Hepatocyte (in vitro differentiated cells): Measurements from ENCODE around the gene SLC17A2. TPM values are rescaled to one million over a fixed set of nuclear protein-coding genes. Genes with fewer than 3 reads are reported as not detected.

Source experiments
- DNase-seq: peaks from one replicate; pipeline ENCODE4 v3.0.0-alpha.2; 2016; ENCODE audit warnings: low spot score
- H2AFZ ChIP-seq: fragments of 200-600 bp; sonication (generic); 2 replicates; pipeline ENCODE4 v1.6.0; 2016; ENCODE audit warnings: antibody characterized with exemption, mild to moderate bottlenecking
- H3K27ac ChIP-seq: fragments of 200-600 bp; sonication (generic); 2 replicates; pipeline ENCODE4 v1.5.1; 2016; ENCODE audit warnings: mild to moderate bottlenecking
- H3K27me3 ChIP-seq: fragments of 200-600 bp; sonication (generic); 2 replicates; pipeline ENCODE4 v1.6.1; 2016
- H3K36me3 ChIP-seq: fragments of 200-600 bp; sonication (generic); replicated peaks from 2 replicates; pipeline ENCODE4 v1.5.1; 2016; ENCODE audit warnings: low read depth; ENCODE audit not compliant: insufficient read depth
- H3K4me1 ChIP-seq: fragments of 200-600 bp; sonication (generic); 2 replicates; pipeline ENCODE4 v1.5.1; 2016; ENCODE audit warnings: mild to moderate bottlenecking, moderate library complexity; ENCODE audit not compliant: insufficient read depth
- H3K4me2 ChIP-seq: fragments of 200-600 bp; sonication (generic); 2 replicates; pipeline ENCODE4 v1.6.0; 2016
- H3K4me3 ChIP-seq: fragments of 200-600 bp; sonication (generic); 2 replicates; pipeline ENCODE4 v1.5.1; 2016; ENCODE audit warnings: mild to moderate bottlenecking
- H3K79me2 ChIP-seq: fragments of 200-600 bp; sonication (generic); 2 replicates; pipeline ENCODE4 v1.6.0; 2017; ENCODE audit warnings: mild to moderate bottlenecking
- H3K9me2 ChIP-seq: fragments of 200-600 bp; sonication (generic); replicated peaks from 2 replicates; pipeline ENCODE4 v1.6.0; 2017; ENCODE audit warnings: mild to moderate bottlenecking; ENCODE audit not compliant: insufficient read depth
- H3K9me3 ChIP-seq: fragments of 200-600 bp; sonication (generic); 2 replicates; pipeline ENCODE4 v1.5.1; 2016; ENCODE audit warnings: low read depth, mild to moderate bottlenecking
- H4K20me1 ChIP-seq: fragments of 200-600 bp; sonication (generic); 2 replicates; pipeline ENCODE4 v1.6.0; 2016; ENCODE audit warnings: mild to moderate bottlenecking; ENCODE audit not compliant: insufficient read depth, poor library complexity, severe bottlenecking
- EZH2 ChIP-seq: fragments of 200-600 bp; sonication (generic); IDR thresholded peaks from 2 replicates; pipeline ENCODE4 v1.6.1; 2016; ENCODE audit warnings: antibody characterized with exemption, mild to moderate bottlenecking, borderline replicate concordance
- EZH2phosphoT487 ChIP-seq: fragments of 200-600 bp; sonication (generic); IDR thresholded peaks from one replicate; pipeline ENCODE4 v1.6.1; 2018; ENCODE audit warnings: antibody characterized with exemption, mild to moderate bottlenecking, low read depth, moderate library complexity; ENCODE audit not compliant: unreplicated experiment, severe bottlenecking
- WGBS: methylation state at CpG from one replicate; pipeline ENCODE4 v1.1.6; 2016; ENCODE audit warnings: low lambda C conversion rate; ENCODE audit errors: missing lambda C conversion rate; 5-methylcytosine and 5-hydroxymethylcytosine counted together
- polyA plus RNA-seq: library from polyadenylated mRNA; unstranded; fragments of >200 nt; fragmentation: Nextera tagmentation; extraction: Ambion mirVana; gene quantifications from 2 replicates; pipeline ENCODE4 v1.2.1, GENCODE V29; 2016
- total RNA-seq: library from RNA; depleted of rRNA; stranded (reverse); fragments of >200 nt; gene quantifications from 2 replicates; pipeline ENCODE4 v1.2.3, GENCODE V29; 2014
- TF ChIP-seq, protein P1 (sequence below): fragments of 200-600 bp; sonication (generic); IDR thresholded peaks from 2 replicates; pipeline ENCODE4 v1.5.1; 2016; ENCODE audit warnings: antibody characterized with exemption, mild to moderate bottlenecking; ENCODE audit not compliant: poor library complexity

The SLC17A2 gene
- total and polyA plus RNA-seq, 2 experiments from 2014 or later: 2.8 to 6.4 TPM

DNA sequence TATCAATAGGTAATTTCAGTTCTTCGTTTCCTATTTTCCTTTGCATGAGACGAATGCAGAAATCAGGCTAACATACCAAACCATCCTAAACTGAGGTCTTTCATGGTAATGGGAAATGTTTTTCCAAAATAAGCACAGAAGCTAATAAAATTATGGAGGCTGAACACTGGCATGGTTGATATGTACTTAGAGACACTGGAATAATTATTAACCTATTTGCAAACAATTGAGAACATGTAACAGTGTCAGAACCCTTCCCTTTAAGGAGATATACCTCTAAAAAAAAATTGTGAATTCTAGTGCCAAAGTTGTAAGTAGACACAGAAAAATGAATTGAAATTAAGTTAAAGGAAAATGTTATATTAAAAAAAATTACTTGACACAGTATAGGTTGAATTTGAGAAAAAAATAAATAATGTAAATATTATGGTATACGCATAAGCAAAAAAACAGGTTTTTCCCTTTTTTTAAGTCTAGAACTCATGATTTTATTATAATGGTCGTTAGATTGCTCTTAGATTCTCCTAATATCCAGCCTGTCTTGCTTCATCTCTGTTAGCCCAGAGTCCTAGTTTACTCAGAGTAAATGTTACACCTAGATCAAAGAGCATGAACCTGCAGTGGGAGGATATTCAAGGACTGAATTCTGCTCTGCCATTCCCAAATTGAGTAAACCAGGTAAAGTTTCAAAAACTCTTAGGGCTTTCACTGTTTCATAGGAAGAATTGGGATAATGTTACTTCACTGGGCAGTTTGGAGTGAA, 1.7 kb downstream of the SLC17A2 start:
- no peak overlapping the region for H2AFZ ChIP-seq
- H3K4me1 ChIP-seq: peaks cover 12% of the 10 kb centered on the region
- 73% methylated on average over 4 of the region's 4 CpGs for WGBS
- no peaks in the 10 kb centered on the region for H3K79me2 ChIP-seq
- no peaks in the 10 kb centered on the region for H3K36me3 ChIP-seq
- H3K27ac ChIP-seq: peak overlapping the region; percentile 3
- H4K20me1 ChIP-seq: no peaks in the 10 kb centered on the region
- peak overlapping the region; percentile 11 for H3K4me2 ChIP-seq
- no peaks in the 10 kb centered on the region for H3K9me2 ChIP-seq
- DNase-seq: no peak
- TF ChIP-seq EZH2 (no peak), EZH2phosphoT487 (no peak)
- TF ChIP-seq, protein P1, sequence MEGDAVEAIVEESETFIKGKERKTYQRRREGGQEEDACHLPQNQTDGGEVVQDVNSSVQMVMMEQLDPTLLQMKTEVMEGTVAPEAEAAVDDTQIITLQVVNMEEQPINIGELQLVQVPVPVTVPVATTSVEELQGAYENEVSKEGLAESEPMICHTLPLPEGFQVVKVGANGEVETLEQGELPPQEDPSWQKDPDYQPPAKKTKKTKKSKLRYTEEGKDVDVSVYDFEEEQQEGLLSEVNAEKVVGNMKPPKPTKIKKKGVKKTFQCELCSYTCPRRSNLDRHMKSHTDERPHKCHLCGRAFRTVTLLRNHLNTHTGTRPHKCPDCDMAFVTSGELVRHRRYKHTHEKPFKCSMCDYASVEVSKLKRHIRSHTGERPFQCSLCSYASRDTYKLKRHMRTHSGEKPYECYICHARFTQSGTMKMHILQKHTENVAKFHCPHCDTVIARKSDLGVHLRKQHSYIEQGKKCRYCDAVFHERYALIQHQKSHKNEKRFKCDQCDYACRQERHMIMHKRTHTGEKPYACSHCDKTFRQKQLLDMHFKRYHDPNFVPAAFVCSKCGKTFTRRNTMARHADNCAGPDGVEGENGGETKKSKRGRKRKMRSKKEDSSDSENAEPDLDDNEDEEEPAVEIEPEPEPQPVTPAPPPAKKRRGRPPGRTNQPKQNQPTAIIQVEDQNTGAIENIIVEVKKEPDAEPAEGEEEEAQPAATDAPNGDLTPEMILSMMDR: no peak
- no peaks in the 10 kb centered on the region for H3K27me3 ChIP-seq
- H3K9me3 ChIP-seq: no peaks in the 10 kb centered on the region
- no peak overlapping the region for H3K4me3 ChIP-seq

DNA sequence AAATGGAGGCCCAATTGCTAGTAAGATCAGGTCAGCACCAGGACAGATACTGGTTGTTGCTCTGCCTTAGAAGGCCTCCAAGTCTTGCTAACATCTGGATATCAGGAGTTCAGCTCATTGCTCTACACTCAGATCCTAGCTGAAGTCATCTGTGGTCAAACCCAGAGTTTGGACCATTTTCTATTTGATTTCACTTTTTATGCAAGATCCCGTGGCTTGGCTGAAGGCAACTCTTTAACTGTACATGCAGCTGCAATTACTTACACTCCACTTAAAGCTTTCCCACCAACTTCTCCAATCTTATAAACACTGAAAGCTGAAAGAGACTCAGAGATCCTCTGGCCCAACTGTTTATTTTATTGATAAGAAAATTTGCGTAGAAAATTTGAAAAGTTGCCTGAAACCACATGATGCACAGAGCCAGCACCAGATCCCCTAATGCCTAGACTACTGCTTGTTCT, 2.7 kb downstream of the SLC17A2 start:
- Histone ChIP-seq H4K20me1 (no peaks in the 10 kb centered on the region), H3K4me2 (peak overlapping the region; percentile 11), H3K36me3 (no peaks in the 10 kb centered on the region), H3K4me3 (no peak overlapping the region), H3K9me2 (no peaks in the 10 kb centered on the region), H3K27ac (no peak overlapping the region), H3K27me3 (no peaks in the 10 kb centered on the region), H3K4me1 (peaks cover 12% of the 10 kb centered on the region), H2AFZ (no peak overlapping the region), H3K9me3 (no peaks in the 10 kb centered on the region), H3K79me2 (no peaks in the 10 kb centered on the region)
- DNase-seq: no peak
- TF ChIP-seq, protein P1: no peak
- TF ChIP-seq EZH2: no peak
- TF ChIP-seq EZH2phosphoT487: no peak
- 50% methylated on average over 2 of the region's 2 CpGs for WGBS

DNA sequence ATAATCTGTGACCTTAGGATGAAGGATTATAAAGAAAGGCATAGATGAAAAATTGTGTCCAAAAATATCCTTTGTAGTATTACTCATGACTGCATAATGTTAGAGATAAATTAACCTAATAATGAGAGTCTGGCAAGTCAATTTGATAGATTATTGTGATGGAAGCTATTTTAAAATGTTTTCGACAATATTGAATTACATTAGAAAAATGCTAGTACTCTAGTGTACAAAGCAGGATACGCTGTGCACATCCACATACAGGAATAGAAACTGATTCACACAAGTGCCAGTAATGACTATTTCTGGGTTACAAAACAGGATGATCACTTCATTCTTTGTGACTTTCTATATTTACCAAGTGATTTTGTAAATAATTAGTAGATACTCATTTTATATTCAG, 3.3 kb downstream of the SLC17A2 start:
- Histone ChIP-seq H3K27me3 (no peaks in the 10 kb centered on the region), H2AFZ (no peak overlapping the region), H4K20me1 (no peaks in the 10 kb centered on the region), H3K4me1 (peaks cover 12% of the 10 kb centered on the region), H3K4me3 (no peak overlapping the region), H3K9me3 (no peaks in the 10 kb centered on the region), H3K27ac (no peak overlapping the region), H3K9me2 (no peaks in the 10 kb centered on the region), H3K36me3 (no peaks in the 10 kb centered on the region), H3K4me2 (no peak overlapping the region), H3K79me2 (no peaks in the 10 kb centered on the region)
- TF ChIP-seq EZH2phosphoT487: no peak
- TF ChIP-seq EZH2: no peak
- TF ChIP-seq, protein P1: no peak
- 97% methylated on average over 2 of the region's 2 CpGs for WGBS
- no peak for DNase-seq
